Naive thymus-derived CD4-positive, alpha-beta T cell (primary cell): Measurements from ENCODE around the gene RFC3. TPM values are rescaled to one million over a fixed set of nuclear protein-coding genes. Genes with fewer than 3 reads are reported as not detected.

ENCODE experiments used
- ATAC-seq: fragments of 150-1000 bp; cut with Tn5 transposase; 2 replicates; pipeline ENCODE4 v1.10.0; 2021; ENCODE audit warnings: mild to moderate bottlenecking, moderate library complexity
- CTCF ChIA-PET: fragments of 350-600 bp; sonication (Branson Sonifier 250); formaldehyde crosslinking; loops from one replicate; lab custom pipeline; 2021; ENCODE audit warnings: antibody characterized with exemption; lab: Charles Lee
- POLR2A ChIA-PET: fragments of 350-600 bp; sonication (Branson Sonifier 250); formaldehyde crosslinking; loops from one replicate; lab custom pipeline; 2021; ENCODE audit warnings: antibody characterized with exemption, inconsistent platforms; lab: Charles Lee
- DNase-seq, 9 donors: peaks; one replicate each; pipeline versions ENCODE4 v3.0.0 to v3.0.0-alpha.2; 2020 to 2022; ENCODE audit warnings: mixed read lengths in 1 of 9
- H3K27ac ChIP-seq: one replicate; pipeline ENCODE4 v1.7.0; 2013; ENCODE audit warnings: mild to moderate bottlenecking, low read depth, low read length, moderate library complexity
- H3K27me3 ChIP-seq, 2 donors: one replicate each; pipeline ENCODE4 v1.7.0; 2013; ENCODE audit warnings: low read length in 2 of 2, mild to moderate bottlenecking in 2 of 2, moderate library complexity in 2 of 2; ENCODE audit not compliant: control insufficient read depth in 2 of 2, insufficient read depth in 2 of 2
- H3K36me3 ChIP-seq, 3 experiments: 1 replicate in 2 of 3; 2 replicates in 1 of 3; pipeline ENCODE4 v1.7.0; 2013; ENCODE audit warnings: low read length in 3 of 3, mild to moderate bottlenecking in 3 of 3, moderate library complexity in 1 of 3; ENCODE audit not compliant: insufficient read depth in 3 of 3, control insufficient read depth in 2 of 3
- H3K4me1 ChIP-seq, 2 donors: one replicate each; pipeline ENCODE4 v1.7.0; 2013; ENCODE audit warnings: low read length in 2 of 2, mild to moderate bottlenecking in 2 of 2, moderate library complexity in 1 of 2; ENCODE audit not compliant: control insufficient read depth in 2 of 2, insufficient read depth in 2 of 2
- H3K4me3 ChIP-seq: 2 replicates; pipeline ENCODE4 v1.7.0; 2013; ENCODE audit warnings: mild to moderate bottlenecking, low read length
- H3K9me3 ChIP-seq, 3 experiments: 1 replicate in 2 of 3; 2 replicates in 1 of 3; pipeline ENCODE4 v1.7.0; 2013; ENCODE audit warnings: low read length in 3 of 3; ENCODE audit not compliant: control insufficient read depth in 2 of 3
- H3K27ac Mint-ChIP-seq, 9 donors: one replicate each; pipeline ENCODE4 v1.8.0; 2020 to 2022; ENCODE audit warnings: mixed read lengths in 9 of 9, mild to moderate bottlenecking in 8 of 9, moderate library complexity in 5 of 9, inconsistent platforms in 2 of 9
- H3K27me3 Mint-ChIP-seq, 5 donors: one replicate each; pipeline ENCODE4 v1.8.0; 2021 to 2022; ENCODE audit warnings: mixed read lengths in 5 of 5, mild to moderate bottlenecking in 1 of 5
- H3K36me3 Mint-ChIP-seq, 5 donors: one replicate each; pipeline ENCODE4 v1.8.0; 2020 to 2022; ENCODE audit warnings: mixed read lengths in 5 of 5, mild to moderate bottlenecking in 3 of 5, inconsistent platforms in 1 of 5
- H3K4me1 Mint-ChIP-seq, 7 donors: one replicate each; pipeline ENCODE4 v1.8.0; 2020 to 2022; ENCODE audit warnings: mixed read lengths in 7 of 7, mild to moderate bottlenecking in 3 of 7, inconsistent platforms in 1 of 7
- H3K4me3 Mint-ChIP-seq, 10 donors: one replicate each; pipeline ENCODE4 v1.8.0; 2020 to 2022; ENCODE audit warnings: mild to moderate bottlenecking in 10 of 10, mixed read lengths in 10 of 10, moderate library complexity in 6 of 10, inconsistent platforms in 2 of 10
- H3K9me3 Mint-ChIP-seq, 11 donors: one replicate each; pipeline ENCODE4 v1.8.0; 2020 to 2022; ENCODE audit warnings: mixed read lengths in 11 of 11, mild to moderate bottlenecking in 4 of 11, inconsistent platforms in 1 of 11, moderate library complexity in 1 of 11
- intact Hi-C, 2 donors: fragments of 100-400 bp; cut with micrococcal nuclease; formaldehyde crosslinking; loops; one replicate each; pipeline ENCODE4 v1.15.1; 2023
- polyA plus RNA-seq, 2 donors: library from polyadenylated mRNA; unstranded; fragments of 300-500 nt; fragmentation: Illumina TruSeq; gene quantifications; one replicate each; pipeline ENCODE4 v1.2.3, GENCODE V29; 2021
- total RNA-seq, 6 experiments: library from RNA in 5 of 6; stranded (reverse) in 5 of 6; gene quantifications; 1 replicate in 5 of 6; 2 replicates in 1 of 6; pipeline ENCODE4 v1.2.3 and lab custom pipeline; 2021 to 2026

Gene RFC3
- total and polyA plus RNA-seq, 7 experiments from 2014 or later = 4.5 to 29.9 (median 6.5) TPM

DNA sequence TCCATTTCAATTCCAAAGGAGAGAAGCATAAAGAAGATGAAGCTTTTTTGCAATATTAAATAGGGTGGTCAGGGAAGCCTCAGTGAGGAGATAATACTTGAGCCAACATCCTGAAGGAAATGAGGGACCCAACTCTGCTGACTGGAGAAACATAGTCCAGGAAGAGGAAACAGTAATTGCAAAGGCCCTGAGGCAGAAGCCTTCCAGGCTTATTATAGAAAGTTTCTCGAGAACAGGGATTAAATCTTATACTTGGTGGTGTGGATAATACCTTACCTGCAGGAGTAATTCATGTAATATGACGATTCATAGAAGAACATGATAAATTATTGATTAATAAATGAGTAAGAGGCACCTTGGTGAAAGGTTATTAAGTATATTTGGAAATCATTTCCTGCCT lies 1.0 kb upstream of the RFC3 start:
- ChIA-PET CTCF (no interaction called here), POLR2A (interaction anchor here (1.0 kb wide), 1 partner anchor 15 kb away, joined by 3 read pairs; no protein-coding TSS in a partner anchor)
- no peak for ATAC-seq
- intact Hi-C loops = loop anchor here (1.0 to 10.0 kb wide), 10 partner anchors 95 to 1500 kb away; partner anchors contain the start of genes NBEA (in 2 of the 2), BRCA2 (in 1 of the 2), N4BP2L1 (in 1 of the 2) and N4BP2L2 (in 1 of the 2)
- no peaks in the 10 kb centered on the region for H3K9me3 ChIP-seq
- Mint-ChIP-seq H3K27ac (peak overlapping the region in 2 of 9 donors; percentile 30 to 98), H3K27me3 (peaks cover 0 to 7% (median 4%) of the 10 kb centered on the region in 5 donors), H3K4me1 (peaks cover 14 to 38% (median 25%) of the 10 kb centered on the region in 7 donors), H3K36me3 (peaks cover 0 to 12% (median 8%) of the 10 kb centered on the region in 5 donors), H3K4me3 (peak overlapping the region in 6 of 10 donors; percentile 5 to 98 (median 84)), H3K9me3 (peaks cover 0 to 3% (median 0%) of the 10 kb centered on the region in 11 donors)
- no peak for DNase-seq
- no peaks in the 10 kb centered on the region for H3K27me3 ChIP-seq
- H3K4me3 ChIP-seq = no peak overlapping the region
- peaks cover 0 to 7% (median 0%) of the 10 kb centered on the region in 3 experiments for H3K36me3 ChIP-seq
- peaks cover 0 to 8% of the 10 kb centered on the region in 2 donors for H3K4me1 ChIP-seq
- no peak overlapping the region for H3K27ac ChIP-seq

DNA sequence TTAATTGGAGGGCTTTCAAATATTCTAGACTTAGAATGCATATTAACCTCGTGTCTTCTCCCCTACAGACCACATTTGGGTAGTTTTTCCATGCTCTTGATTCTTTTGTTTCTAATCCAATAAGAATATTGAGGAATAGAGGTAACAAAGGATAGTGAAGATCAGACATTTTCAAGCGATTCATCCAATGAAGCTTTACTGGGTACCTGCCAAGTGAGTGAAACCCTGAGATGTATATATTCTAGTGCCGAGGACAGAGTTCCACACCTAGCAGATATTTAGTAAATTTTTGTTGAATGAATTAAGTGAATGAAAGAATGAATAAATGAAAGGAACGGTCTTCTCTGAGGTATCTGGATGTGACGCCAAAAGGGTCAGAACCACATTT lies 442 bp upstream of the RFC3 start:
- H3K27me3 Mint-ChIP-seq = peaks cover 0 to 7% (median 2%) of the 10 kb centered on the region in 5 donors
- no peaks in the 10 kb centered on the region for H3K9me3 ChIP-seq
- H3K9me3 Mint-ChIP-seq = peaks cover 0 to 3% (median 0%) of the 10 kb centered on the region in 11 donors
- CTCF ChIA-PET = no interaction called here
- H3K27ac Mint-ChIP-seq = peak overlapping the region; percentile 89 to 98 (median 95)
- peaks cover 0 to 7% (median 0%) of the 10 kb centered on the region in 3 experiments for H3K36me3 ChIP-seq
- POLR2A ChIA-PET = interaction anchor here (1.1 to 1.2 kb wide), 3 partner anchors 14 to 275 kb away, joined by 3 to 6 read pairs (median 3); no protein-coding TSS in a partner anchor
- H3K4me1 Mint-ChIP-seq = peaks cover 14 to 42% (median 25%) of the 10 kb centered on the region in 7 donors
- H3K36me3 Mint-ChIP-seq = peaks cover 0 to 14% (median 8%) of the 10 kb centered on the region in 5 donors
- H3K27me3 ChIP-seq = no peaks in the 10 kb centered on the region
- ATAC-seq (peak; percentile 4), DNase-seq (peak in 1 of 9 donors; percentile 3)
- H3K4me3 Mint-ChIP-seq = peak overlapping the region; percentile 86 to 100 (median 96)
- peaks cover 0 to 8% of the 10 kb centered on the region in 2 donors for H3K4me1 ChIP-seq
- H3K27ac ChIP-seq = peak overlapping the region; percentile 70
- peak overlapping the region; percentile 84 for H3K4me3 ChIP-seq
- intact Hi-C loops = loop anchor here (1.0 to 10.0 kb wide), 10 partner anchors 95 to 1500 kb away; partner anchors contain the start of genes NBEA (in 2 of the 2), BRCA2 (in 1 of the 2), N4BP2L1 (in 1 of the 2) and N4BP2L2 (in 1 of the 2)

DNA sequence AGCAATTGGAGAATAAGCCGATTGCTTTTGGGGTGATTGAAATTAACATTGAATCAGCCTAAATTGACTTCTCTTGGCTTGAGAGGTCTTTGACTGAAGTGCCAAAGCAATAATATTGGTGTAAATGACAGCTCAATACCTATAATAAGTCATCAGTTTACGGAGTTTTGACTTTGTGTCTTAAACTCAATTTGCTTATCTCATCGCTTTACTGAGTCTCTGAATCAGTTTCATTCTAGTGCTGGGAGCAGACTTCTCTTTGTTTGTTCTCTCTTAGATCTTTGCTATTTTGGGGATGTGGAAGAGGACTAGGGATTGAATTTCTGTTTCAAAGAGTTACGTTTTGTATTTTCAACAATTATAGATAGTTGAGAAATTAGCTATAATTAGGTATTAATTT lies 7.1 kb downstream of the RFC3 start:
- ATAC-seq (no peak), DNase-seq (no peak)
- H3K4me3 Mint-ChIP-seq = no peak overlapping the region
- CTCF ChIA-PET = no interaction called here
- H3K27me3 ChIP-seq = no peaks in the 10 kb centered on the region
- peaks cover 0 to 35% (median 4%) of the 10 kb centered on the region in 7 donors for H3K4me1 Mint-ChIP-seq
- no peak overlapping the region for H3K4me3 ChIP-seq
- no peaks in the 10 kb centered on the region for H3K27me3 Mint-ChIP-seq
- peaks cover 11 to 56% (median 18%) of the 10 kb centered on the region in 5 donors for H3K36me3 Mint-ChIP-seq
- no peaks in the 10 kb centered on the region for H3K4me1 ChIP-seq
- no peak overlapping the region for H3K27ac ChIP-seq
- H3K9me3 ChIP-seq = no peaks in the 10 kb centered on the region
- H3K9me3 Mint-ChIP-seq = no peaks in the 10 kb centered on the region
- no peak overlapping the region for H3K27ac Mint-ChIP-seq
- intact Hi-C loops = no loop called here
- POLR2A ChIA-PET = no interaction called here
- H3K36me3 ChIP-seq = peaks cover 0 to 18% (median 0%) of the 10 kb centered on the region in 3 experiments

DNA sequence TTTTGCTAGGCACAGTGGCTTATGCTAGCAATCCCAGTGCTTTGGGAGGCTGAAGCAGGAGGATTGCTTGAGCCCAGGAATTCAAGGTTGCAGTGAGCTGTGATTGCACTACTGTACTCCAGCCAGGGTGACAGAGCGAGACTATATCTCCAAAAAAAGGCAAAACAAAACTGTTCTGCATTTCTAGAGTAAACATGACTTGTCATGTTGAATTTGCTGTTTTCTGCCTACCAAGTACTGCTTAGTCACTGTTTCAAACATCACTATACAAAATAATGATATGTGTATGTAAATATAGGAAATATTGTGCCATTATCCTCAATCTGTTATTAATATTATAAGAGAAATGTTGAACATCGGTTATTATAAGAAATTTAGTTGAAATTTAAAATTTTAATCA lies 9.2 kb downstream of the RFC3 start:
- no peak for DNase-seq
- H3K4me3 ChIP-seq = no peak overlapping the region
- Mint-ChIP-seq H3K4me1 (peaks cover 0 to 19% (median 2%) of the 10 kb centered on the region in 7 donors), H3K27me3 (no peaks in the 10 kb centered on the region), H3K36me3 (peaks cover 10 to 62% (median 14%) of the 10 kb centered on the region in 5 donors), H3K4me3 (no peak overlapping the region), H3K27ac (no peak overlapping the region), H3K9me3 (no peaks in the 10 kb centered on the region)
- H3K27ac ChIP-seq = no peak overlapping the region
- CTCF ChIA-PET = no interaction called here
- H3K36me3 ChIP-seq = peaks cover 0 to 24% (median 0%) of the 10 kb centered on the region in 3 experiments
- POLR2A ChIA-PET = no interaction called here
- H3K9me3 ChIP-seq = no peaks in the 10 kb centered on the region
- H3K27me3 ChIP-seq = no peaks in the 10 kb centered on the region
- intact Hi-C loops = no loop called here
- ATAC-seq = no peak
- H3K4me1 ChIP-seq = no peaks in the 10 kb centered on the region

DNA sequence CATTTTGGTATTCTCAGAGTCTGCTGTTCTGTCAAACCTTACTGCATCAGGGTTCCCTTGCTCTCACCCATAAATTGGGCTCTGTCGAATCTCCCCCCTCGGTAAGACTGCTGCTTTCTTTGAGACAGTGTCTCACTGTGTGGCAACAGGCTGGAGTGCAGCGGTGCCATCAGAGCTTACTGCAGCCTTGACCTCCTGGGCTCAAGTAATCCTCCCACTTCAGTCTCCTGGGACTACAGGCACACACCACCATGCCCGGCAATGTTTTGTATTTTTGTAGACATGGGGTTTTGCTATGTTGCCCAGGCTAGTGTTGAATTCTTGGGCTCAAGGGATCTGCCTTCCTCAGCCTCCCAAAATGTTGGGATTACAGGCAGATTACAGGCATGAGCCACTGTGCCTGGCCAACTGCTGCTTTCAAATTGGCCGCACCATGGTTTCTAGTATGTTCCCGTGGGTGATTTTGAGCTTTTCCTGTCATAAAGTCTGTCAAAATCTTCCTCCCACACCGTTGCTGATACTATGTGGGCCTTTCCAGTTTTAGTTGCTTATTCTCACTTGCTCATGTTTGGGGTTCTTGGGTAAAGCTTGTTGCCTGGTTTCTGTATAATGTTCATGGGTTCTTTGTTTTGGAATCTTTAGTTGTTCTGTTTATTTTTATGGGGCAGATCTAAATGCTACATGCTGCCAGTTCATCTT lies 10.6 kb downstream of the RFC3 start:
- no peak overlapping the region for H3K4me3 Mint-ChIP-seq
- peaks cover 0 to 24% (median 0%) of the 10 kb centered on the region in 3 experiments for H3K36me3 ChIP-seq
- ATAC-seq (no peak), DNase-seq (no peak)
- H3K4me3 ChIP-seq = no peak overlapping the region
- H3K27ac Mint-ChIP-seq = no peak overlapping the region
- H3K27ac ChIP-seq = no peak overlapping the region
- H3K27me3 Mint-ChIP-seq = no peaks in the 10 kb centered on the region
- ChIA-PET CTCF (interaction anchor here (0.7 kb wide), 1 partner anchor 10 kb away, joined by 4 read pairs; no protein-coding TSS in a partner anchor), POLR2A (no interaction called here)
- H3K27me3 ChIP-seq = no peaks in the 10 kb centered on the region
- peaks cover 10 to 56% (median 12%) of the 10 kb centered on the region in 5 donors for H3K36me3 Mint-ChIP-seq
- no peaks in the 10 kb centered on the region for H3K4me1 ChIP-seq
- no peaks in the 10 kb centered on the region for H3K9me3 ChIP-seq
- intact Hi-C loops = no loop called here
- H3K9me3 Mint-ChIP-seq = no peaks in the 10 kb centered on the region
- H3K4me1 Mint-ChIP-seq = peaks cover 0 to 12% (median 0%) of the 10 kb centered on the region in 7 donors

DNA sequence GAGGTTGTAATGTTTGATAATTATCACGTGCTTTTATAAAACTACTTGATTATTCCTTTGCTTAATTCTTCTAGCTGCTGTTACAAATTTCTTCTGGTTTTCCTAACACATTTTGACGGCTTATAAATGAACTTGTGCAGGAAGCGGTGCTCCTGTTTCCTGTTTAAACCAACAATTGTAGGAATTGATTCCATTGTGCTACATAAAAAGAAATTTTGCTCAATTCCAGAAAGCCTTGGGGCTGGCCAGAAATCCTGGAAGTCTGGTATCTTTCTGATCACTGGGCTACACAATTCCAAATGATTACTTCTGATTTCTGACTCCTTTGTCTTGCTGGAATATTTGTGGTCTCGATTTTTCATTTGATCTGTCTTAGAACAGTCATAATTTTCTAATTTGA lies 14.9 kb downstream of the RFC3 start:
- H3K27ac ChIP-seq = no peak overlapping the region
- Mint-ChIP-seq H3K4me3 (no peak overlapping the region), H3K9me3 (no peaks in the 10 kb centered on the region), H3K36me3 (peaks cover 10 to 65% (median 15%) of the 10 kb centered on the region in 5 donors), H3K4me1 (peaks cover 0 to 5% (median 0%) of the 10 kb centered on the region in 7 donors), H3K27me3 (no peaks in the 10 kb centered on the region), H3K27ac (no peak overlapping the region)
- H3K4me1 ChIP-seq = no peaks in the 10 kb centered on the region
- no peak for DNase-seq
- no peak for ATAC-seq
- no peaks in the 10 kb centered on the region for H3K9me3 ChIP-seq
- CTCF ChIA-PET = no interaction called here
- no peak overlapping the region for H3K4me3 ChIP-seq
- POLR2A ChIA-PET = no interaction called here
- H3K27me3 ChIP-seq = no peaks in the 10 kb centered on the region
- peaks cover 0 to 25% (median 0%) of the 10 kb centered on the region in 3 experiments for H3K36me3 ChIP-seq
- intact Hi-C loops = no loop called here
